Breast epithelium (tissue), 4 donors: ENCODE data around the gene REEP1. TPM values are rescaled to one million over a fixed set of nuclear protein-coding genes. Genes with fewer than 3 reads are reported as not detected.

ENCODE experiments used
- DNase-seq, 2 donors: peaks; one replicate each; pipeline ENCODE4 v3.0.0-alpha.2; 2019; ENCODE audit warnings: low spot score in 2 of 2
- H3K27ac ChIP-seq, 2 donors: fragments of 200-600 bp; sonication (generic) in 1 of 2; one replicate each; pipeline ENCODE4 v1.5.1; 2016 to 2019; ENCODE audit warnings: mild to moderate bottlenecking in 1 of 2
- H3K27me3 ChIP-seq, 2 donors: fragments of 200-600 bp; sonication (generic) in 1 of 2; one replicate each; pipeline versions ENCODE4 v1.5.1 to v1.6.0; 2017 to 2019; ENCODE audit warnings: control low read depth in 1 of 2, mild to moderate bottlenecking in 1 of 2
- H3K36me3 ChIP-seq: fragments of 200-600 bp; one replicate; pipeline ENCODE4 v1.5.1; 2019
- H3K4me1 ChIP-seq, 2 donors: fragments of 200-600 bp; sonication (generic); one replicate each; pipeline ENCODE4 v1.5.1; 2016 to 2019; ENCODE audit warnings: control low read depth in 1 of 2
- H3K4me3 ChIP-seq, 3 donors: fragments of 200-600 bp; sonication (generic); 1 replicate in 2 of 3; 2 replicates in 1 of 3; pipeline ENCODE4 v1.5.1; 2016 to 2019; ENCODE audit warnings: mild to moderate bottlenecking in 3 of 3, moderate library complexity in 2 of 3
- H3K9me3 ChIP-seq, 2 donors: fragments of 200-600 bp; sonication (generic) in 1 of 2; one replicate each; pipeline ENCODE4 v1.5.1; 2016 to 2019; ENCODE audit warnings: control low read depth in 1 of 2
- CTCF ChIP-seq, 3 donors: fragments of 450-650 bp; IDR thresholded peaks; one replicate each; pipeline ENCODE4 v1.5.1; 2016 to 2017; ENCODE audit warnings: antibody characterized with exemption in 3 of 3, mild to moderate bottlenecking in 3 of 3, moderate library complexity in 3 of 3
- POLR2A ChIP-seq: fragments of 450-650 bp; IDR thresholded peaks from one replicate; pipeline ENCODE4 v1.6.1; 2016; ENCODE audit warnings: antibody characterized with exemption, mild to moderate bottlenecking, moderate library complexity
- POLR2AphosphoS5 ChIP-seq, 3 donors: sonication (generic); formaldehyde crosslinking; IDR thresholded peaks; one replicate each; pipeline ENCODE4 v1.6.1; 2017; ENCODE audit warnings: antibody characterized with exemption in 3 of 3
- intact Hi-C: fragments of 100-400 bp; cut with DNase I; formaldehyde crosslinking; loops from one replicate; pipeline ENCODE4 v1.15.1; 2023; ENCODE audit warnings: low total_unique reads
- total RNA-seq, 3 donors: library from RNA; depleted of rRNA; stranded (reverse); fragments of >200 nt; gene quantifications; one replicate each; pipeline ENCODE4 v1.1.0, GENCODE V29; 2016

The REEP1 gene
- total RNA-seq, 3 donors from 2014 or later: 0.32 to 3.8 (median 1.3) TPM

- intact Hi-C loops: no loop called here
These were observed 36.4 kb downstream of the REEP1 start for GRCh38 chr2:86301009-86301408.

GRCh38 chr2:86300496-86300895 is 36.9 kb downstream of the REEP1 start:
- H3K27ac ChIP-seq: no peak overlapping the region

More at GRCh38 chr2:86301009-86301408, 36.4 kb downstream of the REEP1 start:
- H3K4me1 ChIP-seq: no peaks in the 10 kb centered on the region
- no peaks in the 10 kb centered on the region for H3K9me3 ChIP-seq
- no peak for DNase-seq
- TF ChIP-seq POLR2AphosphoS5 (IDR thresholded peaks at IDR 0.05) (no peak), POLR2A (no peak), CTCF (IDR thresholded peaks at IDR 0.05) (no peak)
- H3K27ac ChIP-seq: no peak overlapping the region
- no peaks in the 10 kb centered on the region for H3K27me3 ChIP-seq
- no peaks in the 10 kb centered on the region for H3K36me3 ChIP-seq
- no peak overlapping the region for H3K4me3 ChIP-seq

GRCh38 chr2:86298411-86299390 is 38.7 kb downstream of the REEP1 start:
- H3K4me3 ChIP-seq: no peak overlapping the region
- intact Hi-C loops: no loop called here

More at GRCh38 chr2:86300496-86300895, 36.9 kb downstream of the REEP1 start:
- Histone ChIP-seq H3K4me1 (no peaks in the 10 kb centered on the region), H3K27me3 (no peaks in the 10 kb centered on the region), H3K36me3 (no peaks in the 10 kb centered on the region), H3K4me3 (no peak overlapping the region), H3K9me3 (no peaks in the 10 kb centered on the region)
- intact Hi-C loops: no loop called here
- no peak for DNase-seq
- no peak for TF ChIP-seq POLR2AphosphoS5 (IDR thresholded peaks at IDR 0.05)
- TF ChIP-seq POLR2A: no peak
- no peak for TF ChIP-seq CTCF (IDR thresholded peaks at IDR 0.05)

GRCh38 chr2:86297382-86298147 is 39.9 kb downstream of the REEP1 start:
- Histone ChIP-seq H3K27me3 (no peaks in the 10 kb centered on the region), H3K27ac (peak overlapping the region in 1 of 2 donors; percentile 41), H3K36me3 (no peaks in the 10 kb centered on the region), H3K4me3 (no peak overlapping the region), H3K4me1 (no peaks in the 10 kb centered on the region), H3K9me3 (no peaks in the 10 kb centered on the region)
- TF ChIP-seq POLR2AphosphoS5 (IDR thresholded peaks at IDR 0.05) (no peak), CTCF (IDR thresholded peaks at IDR 0.05) (no peak), POLR2A (no peak)
- DNase-seq: no peak
- intact Hi-C loops: no loop called here

More at GRCh38 chr2:86298411-86299390, 38.7 kb downstream of the REEP1 start:
- TF ChIP-seq POLR2A (no peak), CTCF (IDR thresholded peaks at IDR 0.05) (no peak), POLR2AphosphoS5 (IDR thresholded peaks at IDR 0.05) (no peak)
- Histone ChIP-seq H3K4me1 (no peaks in the 10 kb centered on the region), H3K27ac (peak overlapping the region in 1 of 2 donors; percentile 41), H3K27me3 (no peaks in the 10 kb centered on the region), H3K9me3 (no peaks in the 10 kb centered on the region), H3K36me3 (no peaks in the 10 kb centered on the region)
- DNase-seq: no peak
